ENCODE results near the gene NRM. TPM values are rescaled to one million over a fixed set of nuclear protein-coding genes. Genes with fewer than 3 reads are reported as not detected.

The NRM gene
- total RNA-seq, 1 donor from 2014 or later, result 31.5 TPM

GRCh38 chr6:30641048-30641447 is 49.7 kb downstream of the NRM start:
- H3K4me3 Mint-ChIP-seq (ENCODE audit: unreplicated experiment), result no peak overlapping the region
- TF ChIP-seq, protein P1, sequence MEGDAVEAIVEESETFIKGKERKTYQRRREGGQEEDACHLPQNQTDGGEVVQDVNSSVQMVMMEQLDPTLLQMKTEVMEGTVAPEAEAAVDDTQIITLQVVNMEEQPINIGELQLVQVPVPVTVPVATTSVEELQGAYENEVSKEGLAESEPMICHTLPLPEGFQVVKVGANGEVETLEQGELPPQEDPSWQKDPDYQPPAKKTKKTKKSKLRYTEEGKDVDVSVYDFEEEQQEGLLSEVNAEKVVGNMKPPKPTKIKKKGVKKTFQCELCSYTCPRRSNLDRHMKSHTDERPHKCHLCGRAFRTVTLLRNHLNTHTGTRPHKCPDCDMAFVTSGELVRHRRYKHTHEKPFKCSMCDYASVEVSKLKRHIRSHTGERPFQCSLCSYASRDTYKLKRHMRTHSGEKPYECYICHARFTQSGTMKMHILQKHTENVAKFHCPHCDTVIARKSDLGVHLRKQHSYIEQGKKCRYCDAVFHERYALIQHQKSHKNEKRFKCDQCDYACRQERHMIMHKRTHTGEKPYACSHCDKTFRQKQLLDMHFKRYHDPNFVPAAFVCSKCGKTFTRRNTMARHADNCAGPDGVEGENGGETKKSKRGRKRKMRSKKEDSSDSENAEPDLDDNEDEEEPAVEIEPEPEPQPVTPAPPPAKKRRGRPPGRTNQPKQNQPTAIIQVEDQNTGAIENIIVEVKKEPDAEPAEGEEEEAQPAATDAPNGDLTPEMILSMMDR (IDR thresholded peaks at IDR 0.05), result no peak
- no peak overlapping the region for H3K27ac Mint-ChIP-seq (ENCODE audit: unreplicated experiment)
- peaks cover under 1% of the 10 kb centered on the region for H3K4me1 Mint-ChIP-seq (ENCODE audit: unreplicated experiment)
- H3K27me3 Mint-ChIP-seq (ENCODE audit: unreplicated experiment), result no peaks in the 10 kb centered on the region
- DNase-seq (ENCODE audit: extremely low spot score, unreplicated experiment), result no peak
- no peaks in the 10 kb centered on the region for H3K9me3 Mint-ChIP-seq (ENCODE audit: unreplicated experiment)
- peaks cover 26% of the 10 kb centered on the region for H3K36me3 Mint-ChIP-seq (ENCODE audit: unreplicated experiment)

GRCh38 chr6:30640481-30640880 is 50.3 kb downstream of the NRM start:
- no peak for DNase-seq (ENCODE audit: extremely low spot score, unreplicated experiment)
- Mint-ChIP-seq H3K9me3 (ENCODE audit: unreplicated experiment) (no peaks in the 10 kb centered on the region), H3K27me3 (ENCODE audit: unreplicated experiment) (no peaks in the 10 kb centered on the region), H3K36me3 (ENCODE audit: unreplicated experiment) (peaks cover 31% of the 10 kb centered on the region), H3K4me1 (ENCODE audit: unreplicated experiment) (no peaks in the 10 kb centered on the region), H3K27ac (ENCODE audit: unreplicated experiment) (no peak overlapping the region), H3K4me3 (ENCODE audit: unreplicated experiment) (no peak overlapping the region)
- TF ChIP-seq, protein P1 (IDR thresholded peaks at IDR 0.05), result no peak

Other genes starting within 250 kb of the NRM start
- gene HLA-E, start 201.5 kb downstream of the NRM start, total RNA-seq, result 170 and 174 TPM in 2 replicates
- 81.0 and 84.4 TPM in 2 replicates for gene GNL1, start 134.5 kb downstream of the NRM start, total RNA-seq
- 12.1 and 17.1 TPM in 2 replicates for gene PRR3, start 133.7 kb downstream of the NRM start, total RNA-seq
- gene ABCF1, start 119.5 kb downstream of the NRM start, total RNA-seq, result 63.8 and 70.5 TPM in 2 replicates
- 82.1 and 87.6 TPM in 2 replicates for gene PPP1R10, start 73.7 kb downstream of the NRM start, total RNA-seq
- gene MRPS18B, start 73.1 kb downstream of the NRM start, total RNA-seq, result 36.6 and 39.2 TPM in 2 replicates
- 17.3 and 20.0 TPM in 2 replicates for gene ATAT1, start 64.1 kb downstream of the NRM start, total RNA-seq
- gene C6orf136, start 43.9 kb downstream of the NRM start, total RNA-seq, result 13.5 and 17.2 TPM in 2 replicates
- gene DHX16, start 18.0 kb downstream of the NRM start, total RNA-seq, result 28.7 TPM in 2 replicates
- 134 and 135 TPM in 2 replicates for gene PPP1R18, start 4.3 kb downstream of the NRM start, total RNA-seq
- gene MDC1, start 26.3 kb upstream of the NRM start, total RNA-seq, result 37.7 and 40.1 TPM in 2 replicates
- gene TUBB, start 29.4 kb upstream of the NRM start, total RNA-seq, result 725 and 729 TPM in 2 replicates
- gene FLOT1, start 51.7 kb upstream of the NRM start, total RNA-seq, result 86.8 and 88.1 TPM in 2 replicates
- gene IER3, start 53.6 kb upstream of the NRM start, total RNA-seq, result 395 and 418 TPM in 2 replicates
- 130 and 146 TPM in 2 replicates for gene DDR1, start 193.5 kb upstream of the NRM start, total RNA-seq
- gene GTF2H4, start 217.2 kb upstream of the NRM start, total RNA-seq, result 35.5 and 39.3 TPM in 2 replicates
- 44.0 and 46.4 TPM in 2 replicates for gene VARS2, start 223.3 kb upstream of the NRM start, total RNA-seq
- gene SFTA2, start 241.2 kb upstream of the NRM start, total RNA-seq, result not detected in 2 replicates
- gene MUCL3, start 250.0 kb upstream of the NRM start, total RNA-seq, result not detected in 2 replicates